ENCODE results near the gene KDM4B.
"Not testable (repeated sequence)": the region's sequence is repeated elsewhere in the genome, so short reads cannot be mapped to it uniquely, and the experiment has no call there.

The KDM4B gene

GRCh38 chr19:4935444-4935843, 33.5 kb upstream of the KDM4B start:
- no peak for TF ChIP-seq CTCF (IDR thresholded peaks at IDR 0.05; ENCODE audit: low read depth, low read length)
- no peak for DNase-seq (ENCODE audit: extremely low read depth, low read depth)

GRCh38 chr19:4937060-4937459, 31.9 kb upstream of the KDM4B start:
- no peak for TF ChIP-seq CTCF (IDR thresholded peaks at IDR 0.05; ENCODE audit: low read depth, low read length)
- DNase-seq (ENCODE audit: extremely low read depth, low read depth): no peak

- DNase-seq (ENCODE audit: extremely low read depth, low read depth): not testable (repeated sequence)
Observed at GRCh38 chr19:4938461-4938860, 30.5 kb upstream of the KDM4B start.

GRCh38 chr19:4939466-4939865, 29.4 kb upstream of the KDM4B start:
- DNase-seq (ENCODE audit: extremely low read depth, low read depth): no peak

GRCh38 chr19:4941638-4942169, 27.2 kb upstream of the KDM4B start:
- not testable (repeated sequence) for DNase-seq (ENCODE audit: extremely low read depth, low read depth)

More at GRCh38 chr19:4939466-4939865, 29.4 kb upstream of the KDM4B start:
- no peak for TF ChIP-seq CTCF (IDR thresholded peaks at IDR 0.05; ENCODE audit: low read depth, low read length)

- DNase-seq (ENCODE audit: extremely low read depth, low read depth): not testable (repeated sequence)
Observed at GRCh38 chr19:4950650-4951049, 18.3 kb upstream of the KDM4B start.

GRCh38 chr19:4951656-4952055, 17.3 kb upstream of the KDM4B start:
- DNase-seq (ENCODE audit: extremely low read depth, low read depth): no peak
- TF ChIP-seq CTCF (IDR thresholded peaks at IDR 0.05; ENCODE audit: low read depth, low read length): no peak

- no peak for TF ChIP-seq CTCF (IDR thresholded peaks at IDR 0.05; ENCODE audit: low read depth, low read length)
- DNase-seq (ENCODE audit: extremely low read depth, low read depth): no peak
Observed at GRCh38 chr19:4952945-4953344, 16.0 kb upstream of the KDM4B start.

- DNase-seq (ENCODE audit: extremely low read depth, low read depth): not testable (repeated sequence)
Observed at GRCh38 chr19:4954320-4955149, 14.4 kb upstream of the KDM4B start.

Data from AG09319 (cell line).